ENCODE results near the gene CFAP61.

The CFAP61 gene

DNA sequence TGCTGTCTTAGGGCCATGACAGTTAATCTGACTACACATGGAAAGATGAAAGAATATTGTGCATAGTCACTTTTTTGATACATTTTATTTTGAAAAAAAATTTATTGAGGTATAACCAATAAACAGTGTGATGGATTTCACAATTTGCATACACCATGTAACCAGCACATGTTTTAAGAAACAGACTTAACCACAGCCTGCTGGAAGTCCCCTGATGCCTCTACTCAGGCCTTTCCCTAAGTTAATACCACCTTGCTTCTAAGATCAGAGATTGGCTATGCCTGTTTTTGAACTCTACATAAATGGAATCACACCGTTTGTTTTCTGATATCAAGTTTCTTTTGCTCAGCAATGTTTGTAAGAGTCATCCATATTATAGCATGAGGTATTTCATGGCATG, 136.3 kb downstream of the CFAP61 start:
- no peak for DNase-seq

DNA sequence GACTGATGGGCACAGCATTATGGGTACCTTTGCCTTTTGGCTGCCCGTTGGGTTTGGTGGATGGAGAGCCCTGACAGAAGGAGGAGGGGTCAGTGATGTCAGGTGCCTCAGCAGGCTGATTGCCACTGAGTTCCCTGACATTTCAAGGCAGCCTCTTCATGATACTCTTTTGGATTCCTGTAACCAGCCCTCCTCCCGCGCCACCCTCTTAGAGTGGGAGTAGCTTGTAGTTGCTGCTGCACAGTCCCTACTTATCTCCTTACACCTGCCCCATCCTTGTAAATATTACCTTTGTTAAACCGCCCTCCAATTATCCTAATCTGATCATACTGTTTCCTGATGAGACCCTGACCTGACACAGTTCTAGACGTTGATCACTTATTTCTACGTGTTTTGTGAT, 140.0 kb downstream of the CFAP61 start:
- DNase-seq: no peak

- DNase-seq: peak; percentile 77
Observed at GRCh38 chr20:20195021-20195705, 142.8 kb downstream of the CFAP61 start.

GRCh38 chr20:20196610-20197009, 144.3 kb downstream of the CFAP61 start:
- no peak for DNase-seq

GRCh38 chr20:20198011-20198410, 145.7 kb downstream of the CFAP61 start:
- no peak for DNase-seq

DNA sequence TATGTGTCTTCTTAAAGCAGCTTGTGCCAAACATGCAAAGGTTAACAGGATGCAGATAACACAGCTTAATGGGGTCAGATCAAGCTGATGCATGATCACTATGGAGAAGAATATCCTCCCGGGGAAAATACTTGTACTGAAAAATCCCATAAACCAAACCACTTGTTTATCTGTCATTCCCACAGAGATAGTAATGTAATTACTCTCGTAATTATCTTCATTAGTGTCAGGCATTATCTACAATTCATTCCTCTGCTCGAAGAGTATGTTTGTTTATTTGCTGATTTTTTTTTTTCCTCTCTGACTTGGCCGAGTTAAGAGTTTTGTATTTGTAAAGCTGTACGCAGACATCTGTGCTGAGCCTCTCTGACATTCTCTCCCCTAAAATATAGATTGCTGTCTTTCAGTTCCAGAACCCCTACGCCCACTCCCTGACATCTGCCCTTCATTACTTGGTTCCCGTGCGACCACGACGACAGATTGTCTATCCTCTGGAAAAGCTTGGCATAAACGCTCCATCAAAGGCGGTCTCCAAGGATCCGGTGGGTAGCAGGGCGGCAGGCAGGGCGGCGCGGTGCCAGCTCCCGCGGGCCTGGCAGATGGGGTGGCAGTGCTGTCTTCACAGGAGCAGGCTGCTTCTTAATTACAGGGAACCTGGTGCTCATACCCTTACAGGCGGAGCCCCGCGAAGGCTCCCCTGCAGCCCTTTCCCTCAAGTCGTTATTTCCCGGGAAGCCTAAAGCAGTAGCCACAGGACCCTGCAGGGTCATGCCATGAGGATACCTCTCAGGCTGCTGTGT, 147.2 kb downstream of the CFAP61 start:
- DNase-seq: peak; percentile 99

DNA sequence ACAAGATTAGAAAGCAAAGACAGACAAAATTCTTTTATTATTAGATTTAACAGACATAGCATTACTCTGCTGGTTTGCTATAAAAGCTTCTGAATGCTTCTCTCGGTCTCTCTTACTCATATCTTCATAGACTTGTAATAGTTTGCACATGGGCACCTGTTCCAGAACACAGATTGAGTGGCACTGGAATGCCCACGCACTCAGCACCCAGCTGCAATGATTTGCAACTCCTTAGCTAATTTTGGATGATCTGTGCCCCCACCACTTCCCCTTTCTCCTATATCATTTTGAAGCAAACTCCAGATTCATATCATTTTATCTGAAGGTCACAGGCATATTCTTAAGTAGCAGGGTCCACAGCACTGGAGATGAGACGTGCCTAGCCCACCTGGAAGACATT, 148.8 kb downstream of the CFAP61 start:
- no peak for DNase-seq

DNA sequence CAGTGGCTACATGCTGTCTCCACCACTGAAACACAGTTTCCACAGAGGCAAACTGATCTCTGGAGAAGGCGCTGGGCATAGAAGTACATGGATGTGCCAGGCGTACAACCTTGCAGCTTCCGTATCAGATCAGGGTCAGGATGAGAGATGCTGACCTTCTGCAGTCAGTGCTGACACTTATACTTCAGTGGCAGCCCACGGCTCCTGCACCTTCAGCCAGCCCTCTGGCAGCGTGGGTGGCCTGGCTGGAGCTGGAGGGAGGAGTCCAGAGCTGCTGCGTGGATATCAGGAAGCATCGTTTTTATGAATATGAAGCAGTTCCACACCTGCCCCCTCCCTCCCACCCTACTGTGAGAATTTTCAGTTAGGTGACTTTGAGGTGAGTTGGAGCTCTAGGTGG, 149.3 kb downstream of the CFAP61 start:
- no peak for DNase-seq

GRCh38 chr20:20202768-20203167, 150.4 kb downstream of the CFAP61 start:
- no peak for DNase-seq

DNA sequence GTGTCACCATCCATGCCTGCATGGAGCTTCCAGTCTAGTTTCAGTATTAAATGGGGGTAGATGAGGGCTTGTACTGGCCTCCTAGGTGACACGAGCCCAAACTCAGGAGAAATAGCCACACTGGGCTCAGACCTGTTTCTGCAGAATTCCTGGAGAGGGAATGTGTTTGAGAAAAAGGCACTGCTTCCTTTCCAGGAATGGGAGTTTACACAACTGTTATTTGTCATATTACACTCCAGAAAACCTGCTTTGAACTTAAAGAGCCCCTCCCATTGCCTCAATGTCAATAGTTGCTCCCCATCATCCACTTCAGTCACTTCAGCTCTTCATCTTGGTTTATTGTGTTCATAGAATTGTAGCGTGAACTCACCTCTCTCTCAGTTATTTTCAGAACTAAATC, 151.5 kb downstream of the CFAP61 start:
- no peak for DNase-seq

- DNase-seq: no peak
Observed at GRCh38 chr20:20204256-20204655, 151.9 kb downstream of the CFAP61 start.

GRCh38 chr20:20205141-20205861, 153.0 kb downstream of the CFAP61 start:
- no peak for DNase-seq

- peak; percentile 2 for DNase-seq
Observed at GRCh38 chr20:20205862-20206236, 153.5 kb downstream of the CFAP61 start.

GRCh38 chr20:20206788-20207187, 154.5 kb downstream of the CFAP61 start:
- no peak for DNase-seq

DNA sequence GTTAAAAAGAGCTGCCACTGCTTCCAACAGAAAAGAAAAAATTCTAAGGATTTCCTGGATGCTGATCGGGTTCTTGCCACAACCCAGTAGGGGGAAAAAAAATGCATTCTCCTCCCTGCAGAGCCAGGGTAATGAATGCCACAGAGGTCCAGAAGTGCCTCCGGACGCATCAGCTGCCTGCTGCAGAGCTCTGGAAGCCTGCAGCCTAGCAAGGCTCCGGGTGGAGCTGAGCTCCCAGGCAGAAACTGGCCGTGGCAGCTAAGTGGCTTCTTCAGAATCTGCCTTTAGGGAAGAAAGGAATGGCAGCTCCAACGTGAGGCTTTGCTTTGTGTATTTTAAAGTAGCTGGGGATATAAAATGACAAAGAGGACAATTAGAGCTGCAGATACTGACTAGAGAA, 155.0 kb downstream of the CFAP61 start:
- DNase-seq: no peak

DNA sequence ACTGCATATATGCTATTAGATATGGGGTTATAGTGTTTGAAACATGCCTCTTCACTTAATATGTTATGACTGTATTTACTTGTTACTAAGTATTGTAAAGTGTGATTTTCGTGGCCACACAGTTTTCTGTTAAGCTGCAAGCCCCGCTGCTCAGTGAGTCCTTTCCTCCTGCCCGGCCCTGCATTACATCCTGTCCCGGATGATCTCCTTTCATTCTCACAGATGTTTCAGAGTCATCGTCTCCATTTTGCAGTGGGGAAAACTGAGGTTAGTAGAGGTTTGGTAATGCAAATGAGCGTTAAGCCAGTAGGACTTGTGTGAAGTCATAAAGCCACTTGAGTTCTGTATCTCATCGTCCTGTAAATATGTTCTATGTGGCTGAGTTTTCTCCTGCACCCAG, 155.5 kb downstream of the CFAP61 start:
- no peak for DNase-seq

- no peak for DNase-seq
Observed at GRCh38 chr20:20209684-20210083, 157.4 kb downstream of the CFAP61 start.

DNA sequence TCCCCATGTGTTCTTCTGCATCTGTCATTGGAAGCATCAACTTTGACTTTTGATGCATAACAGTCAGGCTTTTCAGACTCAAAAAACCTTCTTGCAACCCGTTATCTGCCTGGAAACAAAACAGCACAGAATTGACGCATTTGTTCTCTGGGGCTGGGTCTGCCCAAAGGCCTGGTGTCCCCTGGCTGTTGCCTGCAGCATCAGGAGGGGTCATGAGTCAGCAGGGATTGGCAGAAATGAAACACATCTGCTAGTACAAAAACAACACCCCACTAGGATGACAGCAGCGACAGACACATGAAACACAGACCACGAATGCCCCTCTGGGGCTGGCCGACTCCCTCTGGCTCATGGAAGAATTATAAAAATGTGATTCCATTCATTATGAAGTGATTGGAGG, 158.0 kb downstream of the CFAP61 start:
- DNase-seq: peak; percentile 43

- DNase-seq: no peak
Observed at GRCh38 chr20:20210943-20211273, 158.6 kb downstream of the CFAP61 start.

GRCh38 chr20:20211274-20211987, 159.1 kb downstream of the CFAP61 start:
- DNase-seq: peak; percentile 27

- DNase-seq: no peak
Observed at GRCh38 chr20:20211988-20212518, 159.7 kb downstream of the CFAP61 start.

- peak; percentile 54 for DNase-seq
Observed at GRCh38 chr20:20212675-20213096, 160.4 kb downstream of the CFAP61 start.

DNA sequence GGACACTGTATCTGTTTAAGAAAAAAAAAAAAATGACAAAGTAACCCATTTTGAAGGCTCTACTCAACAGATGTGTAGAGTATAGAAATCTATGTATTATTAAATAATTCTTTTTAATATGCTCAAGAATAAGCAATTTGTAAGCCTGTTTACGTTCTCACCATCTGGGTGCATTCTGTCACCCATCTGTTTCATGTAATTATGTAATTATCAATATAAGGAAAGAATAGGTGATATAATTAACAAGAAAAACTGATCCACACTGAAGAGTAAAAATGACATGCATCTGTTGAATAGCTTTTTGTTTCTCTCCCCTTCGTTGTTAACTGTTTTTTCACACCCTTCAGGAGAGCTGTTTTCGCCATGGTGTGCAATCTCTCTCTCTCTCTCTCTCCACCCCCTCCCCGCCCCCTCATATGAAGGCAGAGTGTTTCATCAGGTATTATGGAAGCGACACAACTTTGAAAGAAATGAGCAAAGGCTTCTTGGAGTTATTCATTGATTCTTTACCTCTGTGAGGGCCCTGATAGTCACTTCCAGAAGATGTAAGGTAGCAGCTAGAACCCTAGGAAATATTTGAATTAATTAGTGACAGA, 161.3 kb downstream of the CFAP61 start:
- DNase-seq: peak; percentile 96

All from NCI-H1694 treated with DMSO at 0.1 percent for 48 hours (cell line).